ENCODE data around the gene RING1. TPM values are rescaled to one million over a fixed set of nuclear protein-coding genes. Genes with fewer than 3 reads are reported as not detected.

RING1 gene
- total and polyA plus RNA-seq, 10 of the 15 experiments (the other 5 are each of a cell fraction or from before 2014, with no cell fraction given): 2.0 to 27.2 (median 15.8) TPM

DNA sequence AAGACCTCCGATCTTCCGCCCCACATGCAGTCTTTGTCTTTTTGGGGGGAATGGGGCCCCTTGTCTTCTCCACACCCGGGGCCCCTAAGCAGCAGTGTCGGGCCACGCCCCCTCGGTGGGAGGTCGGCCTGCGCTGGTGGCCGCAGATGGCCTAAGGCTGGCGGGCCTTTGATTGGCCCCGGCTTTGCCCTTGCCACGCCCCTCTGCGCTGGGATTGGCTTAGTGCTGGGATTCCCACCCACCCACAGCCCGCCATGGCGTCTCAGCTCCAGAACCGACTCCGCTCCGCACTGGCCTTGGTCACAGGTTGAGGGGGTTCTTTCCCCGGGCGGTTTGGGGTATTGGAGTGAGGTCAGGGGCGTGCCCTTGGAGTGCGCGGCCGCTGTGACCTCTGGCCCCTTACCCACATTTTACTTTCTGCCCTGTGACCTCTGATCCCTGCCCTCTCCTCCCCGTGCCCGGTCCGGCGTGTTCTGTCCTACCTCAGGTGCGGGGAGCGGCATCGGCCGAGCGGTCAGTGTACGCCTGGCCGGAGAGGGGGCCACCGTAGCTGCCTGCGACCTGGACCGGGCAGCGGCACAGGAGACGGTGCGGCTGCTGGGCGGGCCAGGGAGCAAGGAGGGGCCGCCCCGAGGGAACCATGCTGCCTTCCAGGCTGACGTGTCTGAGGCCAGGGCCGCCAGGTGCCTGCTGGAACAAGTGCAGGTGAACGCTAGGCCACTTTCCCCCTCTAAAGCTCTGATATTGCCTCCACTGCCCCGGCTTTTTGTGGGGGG, 3.7 kb upstream of the RING1 start, which contains the start of gene HSD17B8 (continued):
- TF ChIP-seq, protein P1, sequence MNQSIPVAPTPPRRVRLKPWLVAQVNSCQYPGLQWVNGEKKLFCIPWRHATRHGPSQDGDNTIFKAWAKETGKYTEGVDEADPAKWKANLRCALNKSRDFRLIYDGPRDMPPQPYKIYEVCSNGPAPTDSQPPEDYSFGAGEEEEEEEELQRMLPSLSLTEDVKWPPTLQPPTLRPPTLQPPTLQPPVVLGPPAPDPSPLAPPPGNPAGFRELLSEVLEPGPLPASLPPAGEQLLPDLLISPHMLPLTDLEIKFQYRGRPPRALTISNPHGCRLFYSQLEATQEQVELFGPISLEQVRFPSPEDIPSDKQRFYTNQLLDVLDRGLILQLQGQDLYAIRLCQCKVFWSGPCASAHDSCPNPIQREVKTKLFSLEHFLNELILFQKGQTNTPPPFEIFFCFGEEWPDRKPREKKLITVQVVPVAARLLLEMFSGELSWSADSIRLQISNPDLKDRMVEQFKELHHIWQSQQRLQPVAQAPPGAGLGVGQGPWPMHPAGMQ (IDR thresholded peaks at IDR 0.05; ENCODE audit: borderline replicate concordance): no peak
- TF ChIP-seq FOXM1 (IDR thresholded peaks at IDR 0.05; ENCODE audit: low read depth, low read length) (no peak), CREM (IDR thresholded peaks at IDR 0.05; ENCODE audit: low read depth) (0 out of 2 replicates have a peak, but pooled peaks have one; percentile 11), NFYB (IDR thresholded peaks at IDR 0.05; ENCODE audit: insufficient read depth, low read depth, low read length) (peak; percentile 94), SUPT20H (IDR thresholded peaks at IDR 0.05; ENCODE audit: borderline replicate concordance, control insufficient read depth, low read depth, low read length) (no peak), SREBF1 (IDR thresholded peaks at IDR 0.05; ENCODE audit: low read length) (no peak), ZNF384 (IDR thresholded peaks at IDR 0.05; ENCODE audit: borderline replicate concordance, low read depth, low read length) (no peak), SPI1 (IDR thresholded peaks at IDR 0.05; ENCODE audit: borderline replicate concordance, insufficient read depth, low read depth, low read length) (no peak), CBX5 (IDR thresholded peaks at IDR 0.05; ENCODE audit: low read depth) (no peak), IKZF2 (IDR thresholded peaks at IDR 0.05) (no peak), GABPA (IDR thresholded peaks at IDR 0.05; ENCODE audit: low read depth) (no peak)
- TF ChIP-seq, protein P2, sequence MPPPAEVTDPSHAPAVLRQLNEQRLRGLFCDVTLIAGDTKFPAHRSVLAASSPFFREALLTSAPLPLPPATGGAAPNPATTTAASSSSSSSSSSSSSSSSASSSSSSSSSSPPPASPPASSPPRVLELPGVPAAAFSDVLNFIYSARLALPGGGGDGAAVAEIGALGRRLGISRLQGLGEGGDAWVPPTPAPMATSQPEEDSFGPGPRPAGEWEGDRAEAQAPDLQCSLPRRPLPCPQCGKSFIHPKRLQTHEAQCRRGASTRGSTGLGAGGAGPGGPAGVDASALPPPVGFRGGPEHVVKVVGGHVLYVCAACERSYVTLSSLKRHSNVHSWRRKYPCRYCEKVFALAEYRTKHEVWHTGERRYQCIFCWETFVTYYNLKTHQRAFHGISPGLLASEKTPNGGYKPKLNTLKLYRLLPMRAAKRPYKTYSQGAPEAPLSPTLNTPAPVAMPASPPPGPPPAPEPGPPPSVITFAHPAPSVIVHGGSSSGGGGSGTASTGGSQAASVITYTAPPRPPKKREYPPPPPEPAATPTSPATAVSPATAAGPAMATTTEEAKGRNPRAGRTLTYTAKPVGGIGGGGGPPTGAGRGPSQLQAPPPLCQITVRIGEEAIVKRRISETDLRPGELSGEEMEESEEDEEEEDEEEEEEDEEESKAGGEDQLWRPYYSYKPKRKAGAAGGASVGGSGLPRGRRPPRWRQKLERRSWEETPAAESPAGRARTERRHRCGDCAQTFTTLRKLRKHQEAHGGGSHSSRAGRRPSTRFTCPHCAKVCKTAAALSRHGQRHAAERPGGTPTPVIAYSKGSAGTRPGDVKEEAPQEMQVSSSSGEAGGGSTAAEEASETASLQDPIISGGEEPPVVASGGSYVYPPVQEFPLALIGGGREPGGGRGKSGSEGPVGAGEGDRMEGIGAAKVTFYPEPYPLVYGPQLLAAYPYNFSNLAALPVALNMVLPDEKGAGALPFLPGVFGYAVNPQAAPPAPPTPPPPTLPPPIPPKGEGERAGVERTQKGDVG (CRISPR knock-in tag; IDR thresholded peaks at IDR 0.05): no peak
- TF ChIP-seq, protein P3, sequence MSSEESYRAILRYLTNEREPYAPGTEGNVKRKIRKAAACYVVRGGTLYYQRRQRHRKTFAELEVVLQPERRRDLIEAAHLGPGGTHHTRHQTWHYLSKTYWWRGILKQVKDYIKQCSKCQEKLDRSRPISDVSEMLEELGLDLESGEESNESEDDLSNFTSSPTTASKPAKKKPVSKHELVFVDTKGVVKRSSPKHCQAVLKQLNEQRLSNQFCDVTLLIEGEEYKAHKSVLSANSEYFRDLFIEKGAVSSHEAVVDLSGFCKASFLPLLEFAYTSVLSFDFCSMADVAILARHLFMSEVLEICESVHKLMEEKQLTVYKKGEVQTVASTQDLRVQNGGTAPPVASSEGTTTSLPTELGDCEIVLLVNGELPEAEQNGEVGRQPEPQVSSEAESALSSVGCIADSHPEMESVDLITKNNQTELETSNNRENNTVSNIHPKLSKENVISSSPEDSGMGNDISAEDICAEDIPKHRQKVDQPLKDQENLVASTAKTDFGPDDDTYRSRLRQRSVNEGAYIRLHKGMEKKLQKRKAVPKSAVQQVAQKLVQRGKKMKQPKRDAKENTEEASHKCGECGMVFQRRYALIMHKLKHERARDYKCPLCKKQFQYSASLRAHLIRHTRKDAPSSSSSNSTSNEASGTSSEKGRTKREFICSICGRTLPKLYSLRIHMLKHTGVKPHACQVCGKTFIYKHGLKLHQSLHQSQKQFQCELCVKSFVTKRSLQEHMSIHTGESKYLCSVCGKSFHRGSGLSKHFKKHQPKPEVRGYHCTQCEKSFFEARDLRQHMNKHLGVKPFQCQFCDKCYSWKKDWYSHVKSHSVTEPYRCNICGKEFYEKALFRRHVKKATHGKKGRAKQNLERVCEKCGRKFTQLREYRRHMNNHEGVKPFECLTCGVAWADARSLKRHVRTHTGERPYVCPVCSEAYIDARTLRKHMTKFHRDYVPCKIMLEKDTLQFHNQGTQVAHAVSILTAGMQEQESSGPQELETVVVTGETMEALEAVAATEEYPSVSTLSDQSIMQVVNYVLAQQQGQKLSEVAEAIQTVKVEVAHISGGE (CRISPR knock-in tag; IDR thresholded peaks at IDR 0.05): no peak
- TF ChIP-seq, protein P4, sequence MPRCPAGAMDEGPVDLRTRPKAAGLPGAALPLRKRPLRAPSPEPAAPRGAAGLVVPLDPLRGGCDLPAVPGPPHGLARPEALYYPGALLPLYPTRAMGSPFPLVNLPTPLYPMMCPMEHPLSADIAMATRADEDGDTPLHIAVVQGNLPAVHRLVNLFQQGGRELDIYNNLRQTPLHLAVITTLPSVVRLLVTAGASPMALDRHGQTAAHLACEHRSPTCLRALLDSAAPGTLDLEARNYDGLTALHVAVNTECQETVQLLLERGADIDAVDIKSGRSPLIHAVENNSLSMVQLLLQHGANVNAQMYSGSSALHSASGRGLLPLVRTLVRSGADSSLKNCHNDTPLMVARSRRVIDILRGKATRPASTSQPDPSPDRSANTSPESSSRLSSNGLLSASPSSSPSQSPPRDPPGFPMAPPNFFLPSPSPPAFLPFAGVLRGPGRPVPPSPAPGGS (IDR thresholded peaks at IDR 0.05; ENCODE audit: borderline replicate concordance, insufficient read depth, low read depth, low read length, poor library complexity, severe bottlenecking): no peak
- TF ChIP-seq, protein P5, sequence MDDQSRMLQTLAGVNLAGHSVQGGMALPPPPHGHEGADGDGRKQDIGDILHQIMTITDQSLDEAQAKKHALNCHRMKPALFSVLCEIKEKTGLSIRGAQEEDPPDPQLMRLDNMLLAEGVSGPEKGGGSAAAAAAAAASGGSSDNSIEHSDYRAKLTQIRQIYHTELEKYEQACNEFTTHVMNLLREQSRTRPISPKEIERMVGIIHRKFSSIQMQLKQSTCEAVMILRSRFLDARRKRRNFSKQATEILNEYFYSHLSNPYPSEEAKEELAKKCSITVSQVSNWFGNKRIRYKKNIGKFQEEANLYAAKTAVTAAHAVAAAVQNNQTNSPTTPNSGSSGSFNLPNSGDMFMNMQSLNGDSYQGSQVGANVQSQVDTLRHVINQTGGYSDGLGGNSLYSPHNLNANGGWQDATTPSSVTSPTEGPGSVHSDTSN (IDR thresholded peaks at IDR 0.05; ENCODE audit: insufficient replicate concordance, low read depth, low read length): no peak
